K562 (cell line): Measurements from ENCODE around the gene TSPAN13. TPM values are rescaled to one million over a fixed set of nuclear protein-coding genes. Genes with fewer than 3 reads are reported as not detected.

ENCODE experiments used
- ATAC-seq: fragments of 200-7000 bp; cut with Tn5 transposase; 3 replicates; pipeline ENCODE4 v1.9.1; 2020; ENCODE audit warnings: moderate library complexity
- BruUV-seq: library from RNA; stranded (reverse); fragments of 400-500 nt; replicated peaks from 2 replicates; lab custom pipeline; 2021; lab: Mats Ljungman, UMichigan
- CTCF ChIA-PET: fragments of 300-600 bp; formaldehyde crosslinking; extraction: SDS; loops from one replicate; lab custom pipeline; 2021; ENCODE audit warnings: low intra/inter-chr PET ratio; lab: Yijun Ruan, JAX
- POLR2A ChIA-PET: fragments of 300-600, 350-650 bp; sonication (Branson Sonifier 250); formaldehyde crosslinking; extraction: SDS; loops from one replicate; lab custom pipeline; 2021; ENCODE audit warnings: antibody characterized with exemption, inconsistent platforms; lab: Yijun Ruan, JAX
- DNase-seq, 4 experiments: peaks; one replicate each; pipeline versions ENCODE4 v3.0.0 to v3.0.0-alpha.2; 2011 to 2018; ENCODE audit warnings: low spot score in 3 of 4, mixed read lengths in 3 of 4; ENCODE audit errors: extremely low read depth in 1 of 4
- FAIRE-seq: peaks from 2 replicates; lab custom pipeline; 2011; peaks lifted over from hg19 to GRCh38; lab: Jason Lieb, UNC
- H2AFZ ChIP-seq: 2 replicates; pipeline ENCODE4 v1.6.0; 2011; ENCODE audit warnings: low read depth, low read length, control low read depth, inconsistent platforms
- H3K27ac ChIP-seq: fragments of 200-600 bp; 3 replicates; pipeline ENCODE4 v1.8.0; 2011; ENCODE audit warnings: low read depth, mild to moderate bottlenecking, control low read depth, inconsistent platforms, low read length, moderate library complexity, mixed read lengths; ENCODE audit errors: extremely low read depth
- H3K27me3 ChIP-seq, 2 experiments: fragments of 300-600 bp in 1 of 2; 2 replicates in 1 of 2; 3 replicates in 1 of 2; pipeline versions ENCODE4 v1.6.0 to v1.8.0; 2011; ENCODE audit warnings: inconsistent platforms in 2 of 2, low read length in 2 of 2, mild to moderate bottlenecking in 1 of 2, mixed read lengths in 1 of 2, moderate library complexity in 1 of 2; ENCODE audit not compliant: control insufficient read depth in 2 of 2, insufficient read depth in 2 of 2
- H3K36me3 ChIP-seq: fragments of 300-600 bp; 3 replicates; pipeline ENCODE4 v1.8.0; 2011; ENCODE audit warnings: mild to moderate bottlenecking, low read length, inconsistent platforms; ENCODE audit not compliant: control insufficient read depth, insufficient read depth
- H3K4me1 ChIP-seq, 2 experiments: fragments of 200-600 bp in 1 of 2; replicated peaks in 1 of 2; 2 replicates in 1 of 2; 3 replicates in 1 of 2; pipeline versions ENCODE4 v1.5.1 to v1.8.0; 2011; ENCODE audit warnings: inconsistent platforms in 2 of 2, low read length in 2 of 2, mild to moderate bottlenecking in 1 of 2, mixed read lengths in 1 of 2, moderate library complexity in 1 of 2; ENCODE audit not compliant: control insufficient read depth in 2 of 2, insufficient read depth in 2 of 2
- H3K4me2 ChIP-seq: 2 replicates; pipeline ENCODE4 v1.6.1; 2011; ENCODE audit warnings: low read length, control low read depth, inconsistent platforms, mixed read lengths; ENCODE audit not compliant: insufficient read depth
- H3K4me3 ChIP-seq: fragments of 200-600 bp; sonication (generic), shearing (Covaris generic); 2 replicates; pipeline ENCODE4 v1.5.1; 2016; ENCODE audit warnings: control low read depth, inconsistent platforms
- H3K79me2 ChIP-seq: fragments of 200-600 bp; 3 replicates; pipeline ENCODE4 v1.8.0; 2011; ENCODE audit warnings: low read length, inconsistent platforms; ENCODE audit not compliant: control insufficient read depth, insufficient read depth
- H3K9ac ChIP-seq, 2 experiments: 2 replicates each; pipeline versions ENCODE4 v1.6.0 to v1.6.1; 2011; ENCODE audit warnings: low read depth in 2 of 2, low read length in 2 of 2, control low read depth in 1 of 2, inconsistent platforms in 1 of 2, mild to moderate bottlenecking in 1 of 2, mixed read lengths in 1 of 2; ENCODE audit not compliant: insufficient read depth in 1 of 2
- H3K9me1 ChIP-seq: one replicate; pipeline ENCODE4 v1.6.0; 2011; ENCODE audit warnings: inconsistent platforms, mild to moderate bottlenecking, low read length, moderate library complexity; ENCODE audit not compliant: control insufficient read depth, insufficient read depth
- H3K9me3 ChIP-seq: replicated peaks from 2 replicates; pipeline ENCODE4 v1.5.1; 2011; ENCODE audit warnings: low read depth, low read length, inconsistent platforms; ENCODE audit not compliant: control insufficient read depth, insufficient read depth
- H4K20me1 ChIP-seq: replicated peaks from 2 replicates; pipeline ENCODE4 v1.6.1; 2011; ENCODE audit warnings: low read length, inconsistent platforms, mixed read lengths; ENCODE audit not compliant: control insufficient read depth, insufficient read depth
- ATF1 ChIP-seq, 2 experiments: fragments of 450-650 bp in 1 of 2; IDR thresholded peaks; 2 replicates each; pipeline ENCODE4 v1.6.1; 2016; ENCODE audit warnings: missing compliant biosample characterization in 1 of 2, missing genetic modification characterization in 1 of 2
- BRF1 ChIP-seq: IDR thresholded peaks from 3 replicates; pipeline ENCODE4 v1.6.1; 2011; ENCODE audit warnings: borderline replicate concordance, mild to moderate bottlenecking; ENCODE audit not compliant: insufficient read length; ENCODE audit errors: extremely low read depth
- HNRNPLL ChIP-seq: fragments of 200-400 bp; formaldehyde crosslinking; IDR thresholded peaks from 2 replicates; pipeline ENCODE4 v1.6.1; 2017; ENCODE audit warnings: low read length, low read depth, mild to moderate bottlenecking; ENCODE audit not compliant: poor library complexity, severe bottlenecking
- NCOR1 ChIP-seq: fragments of 450-650 bp; IDR thresholded peaks from 2 replicates; pipeline ENCODE4 v1.6.1; 2016; ENCODE audit warnings: mild to moderate bottlenecking, moderate library complexity
- NFXL1 ChIP-seq: fragments of 450-650 bp; formaldehyde crosslinking; IDR thresholded peaks from 2 replicates; pipeline ENCODE4 v1.4.0; 2021; ENCODE audit warnings: mild to moderate bottlenecking
- NR2F6 ChIP-seq: fragments of 450-650 bp; formaldehyde crosslinking; IDR thresholded peaks from 2 replicates; pipeline ENCODE4 v1.4.0; 2020; ENCODE audit warnings: mild to moderate bottlenecking
- PTTG1 ChIP-seq: fragments of 450-650 bp; IDR thresholded peaks from 2 replicates; pipeline ENCODE4 v1.6.1; 2016; ENCODE audit warnings: low read depth, mild to moderate bottlenecking, missing genetic modification characterization, missing compliant biosample characterization
- PYGO2 ChIP-seq: fragments of 450-650 bp; IDR thresholded peaks from 2 replicates; pipeline ENCODE4 v1.6.1; 2016; ENCODE audit warnings: mild to moderate bottlenecking, missing genetic modification characterization, moderate library complexity, missing compliant biosample characterization
- RBM39 ChIP-seq: fragments of 200-400 bp; formaldehyde crosslinking; optimal IDR thresholded peaks from 2 replicates; pipeline ENCODE3; 2018; ENCODE audit warnings: low read depth, low read length
- REST ChIP-seq, 2 experiments: fragments of 450-650 bp; formaldehyde crosslinking in 1 of 2; IDR thresholded peaks; 2 replicates each; pipeline versions ENCODE4 v1.4.0 to v1.6.1; 2014 to 2020; ENCODE audit warnings: mild to moderate bottlenecking in 2 of 2, borderline replicate concordance in 1 of 2, low read depth in 1 of 2
- SNRNP70 ChIP-seq: fragments of 200-400 bp; formaldehyde crosslinking; optimal IDR thresholded peaks from 2 replicates; pipeline ENCODE3; 2017; ENCODE audit warnings: low read depth, low read length
- ZNF23 ChIP-seq: fragments of 250-450 bp; sonication (Bioruptor Pico); IDR thresholded peaks from 2 replicates; pipeline ENCODE4 v1.4.0; 2020; ENCODE audit warnings: mild to moderate bottlenecking
- ZNF76 ChIP-seq: fragments of 250-450 bp; sonication (Bioruptor Pico); IDR thresholded peaks from 2 replicates; pipeline ENCODE4 v1.4.0; 2020; ENCODE audit warnings: mild to moderate bottlenecking, moderate library complexity, borderline replicate concordance
- WGBS: fragments of 100-300 bp; shearing (Covaris generic); methylation state at CpG from one replicate; pipeline ENCODE4 v1.1.6; 2016; ENCODE audit warnings: low coverage, mixed read lengths; ENCODE audit not compliant: insufficient coverage; ENCODE audit errors: missing lambda C conversion rate; 5-methylcytosine and 5-hydroxymethylcytosine counted together
- in situ Hi-C: fragments of 300-500 bp; cut with MboI; formaldehyde crosslinking; loops from 4 replicates; pipeline ENCODE4 v1.15.0; 2018; ENCODE audit warnings: inconsistent platforms, mixed read lengths
- intact Hi-C: fragments of 100-400 bp; cut with micrococcal nuclease; formaldehyde crosslinking; loops from 2 replicates; pipeline ENCODE4 v1.14.2; 2022
- polyA plus RNA-seq, 8 experiments: library from polyadenylated mRNA; depleted of rRNA in 4 of 8; stranded (reverse) in 5 of 8; unstranded in 3 of 8; fragments of >200 nt; fragmentation: Nextera tagmentation in 2 of 8; fragmentation: Illumina TruSeq in 1 of 8; extraction: Ambion mirVana in 2 of 8; extraction: Trizol in 1 of 8; gene quantifications; 2 replicates each; pipeline versions ENCODE4 v1.2.1 to v1.2.3, GENCODE V29; 2011 to 2014; ENCODE audit warnings: inconsistent platforms in 1 of 8, missing spikeins in 1 of 8
- total RNA-seq, 7 experiments: library from RNA; depleted of rRNA in 6 of 7; stranded (reverse); fragments of >200 nt in 6 of 7; fragmentation: Illumina TruSeq in 2 of 7; extraction: Trizol in 2 of 7; gene quantifications; 2 replicates each; pipeline versions ENCODE4 v1.2.1 to v1.2.3, GENCODE V29; 2011 to 2021; ENCODE audit warnings: low replicate concordance in 1 of 7
- TF ChIP-seq, protein P1 (sequence below): fragments of 250-450 bp; sonication (Bioruptor Pico); IDR thresholded peaks from 2 replicates; pipeline ENCODE4 v1.5.0; 2020; ENCODE audit warnings: mild to moderate bottlenecking

Gene TSPAN13
- total and polyA plus RNA-seq, 9 of the 15 experiments (the other 6 are each of a cell fraction or from before 2014, with no cell fraction given): 7.8 to 46.3 (median 20.0) TPM

DNA sequence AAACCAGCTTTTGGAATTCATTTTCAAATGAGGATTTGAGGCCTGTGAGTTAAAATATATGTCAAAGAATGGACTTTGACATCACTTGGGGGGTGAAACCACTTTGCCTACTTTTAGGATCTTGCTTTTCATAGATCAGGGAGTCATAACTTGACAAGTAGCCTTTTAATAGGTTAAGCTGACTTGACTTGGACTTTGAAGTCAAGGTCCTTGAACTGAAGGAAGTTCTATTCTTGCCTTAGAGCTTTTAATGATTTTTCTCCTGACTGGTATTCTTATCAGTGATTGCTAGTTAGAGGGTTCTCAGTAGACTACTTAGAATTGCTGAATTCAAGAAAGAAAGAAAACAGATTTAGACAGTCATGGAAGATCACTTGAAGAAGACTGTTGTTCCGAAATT lies 33.6 kb downstream of the TSPAN13 start:
- Histone ChIP-seq H3K79me2 (no peaks in the 10 kb centered on the region), H3K4me2 (no peak overlapping the region), H3K4me1 (no peaks in the 10 kb centered on the region), H3K36me3 (peaks cover 5% of the 10 kb centered on the region; the same call in 2 of the 3 replicates), H3K4me3 (no peak overlapping the region), H3K27me3 (no peaks in the 10 kb centered on the region), H3K9ac (no peak overlapping the region), H3K9me3 (no peaks in the 10 kb centered on the region), H3K9me1 (no peaks in the 10 kb centered on the region), H2AFZ (no peak overlapping the region), H3K27ac (no peak overlapping the region), H4K20me1 (no peaks in the 10 kb centered on the region)
- in situ Hi-C loops (no loop called here), intact Hi-C loops (no loop called here)
- ATAC-seq: no peak
- CTCF ChIA-PET: no interaction called here
- WGBS: 82% methylated on average over 1 of the region's 1 CpG
- TF ChIP-seq ATF1 (CRISPR knock-in tag; IDR thresholded peaks at IDR 0.05) (no peak), ATF1 (tag; IDR thresholded peaks at IDR 0.05) (no peak), NFXL1 (CRISPR knock-in tag) (no peak), SNRNP70 (no peak), PTTG1 (tag) (no peak), BRF1 (no peak), PYGO2 (tag) (no peak), ZNF76 (no peak), HNRNPLL (no peak), RBM39 (no peak), NR2F6 (CRISPR knock-in tag) (no peak), ZNF23 (CRISPR knock-in tag) (no peak), REST (IDR thresholded peaks at IDR 0.05; ENCODE audit: borderline replicate concordance) (no peak), REST (CRISPR knock-in tag; IDR thresholded peaks at IDR 0.05; ENCODE audit: low read depth) (no peak), NCOR1 (no peak)
- TF ChIP-seq, protein P1, sequence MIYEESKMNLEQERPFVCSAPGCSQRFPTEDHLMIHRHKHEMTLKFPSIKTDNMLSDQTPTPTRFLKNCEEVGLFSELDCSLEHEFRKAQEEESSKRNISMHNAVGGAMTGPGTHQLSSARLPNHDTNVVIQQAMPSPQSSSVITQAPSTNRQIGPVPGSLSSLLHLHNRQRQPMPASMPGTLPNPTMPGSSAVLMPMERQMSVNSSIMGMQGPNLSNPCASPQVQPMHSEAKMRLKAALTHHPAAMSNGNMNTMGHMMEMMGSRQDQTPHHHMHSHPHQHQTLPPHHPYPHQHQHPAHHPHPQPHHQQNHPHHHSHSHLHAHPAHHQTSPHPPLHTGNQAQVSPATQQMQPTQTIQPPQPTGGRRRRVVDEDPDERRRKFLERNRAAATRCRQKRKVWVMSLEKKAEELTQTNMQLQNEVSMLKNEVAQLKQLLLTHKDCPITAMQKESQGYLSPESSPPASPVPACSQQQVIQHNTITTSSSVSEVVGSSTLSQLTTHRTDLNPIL: no peak
- POLR2A ChIA-PET: interaction anchor here (0.6 to 1.5 kb wide), 5 partner anchors 14 to 57 kb away, joined by 3 to 4 read pairs (median 3); no protein-coding TSS in a partner anchor
- FAIRE-seq: peak; percentile 48
- no TSS peak for BruUV-seq
- DNase-seq: no peak
